G401 (cell line): ENCODE measurements around the gene CTNNA3. TPM values are rescaled to one million over a fixed set of nuclear protein-coding genes. Genes with fewer than 3 reads are reported as not detected.
A peak's percentile ranks its signal among the peaks of the same experiment; 100 is the strongest.
"Not testable (repeated sequence)": the region's sequence is repeated elsewhere in the genome, so short reads cannot be mapped to it uniquely, and the experiment has no call there.

Experiments used
- DNase-seq: peaks from one replicate; pipeline ENCODE4 v3.0.0-alpha.2; 2015; ENCODE audit warnings: low spot score
- in situ Hi-C: cut with HindIII; loops from 2 replicates; pipeline ENCODE4 v1.10.0; 2016; ENCODE audit warnings: low sequenced_read_pairs, mixed read lengths
- total RNA-seq: library from RNA; depleted of rRNA; stranded (reverse); fragments of >200 nt; shearing (Covaris generic); gene quantifications from 2 replicates; pipeline ENCODE4 v1.2.3, GENCODE V29; 2014

Gene CTNNA3
- total RNA-seq, 1 experiment from 2014 or later = not detected

DNA sequence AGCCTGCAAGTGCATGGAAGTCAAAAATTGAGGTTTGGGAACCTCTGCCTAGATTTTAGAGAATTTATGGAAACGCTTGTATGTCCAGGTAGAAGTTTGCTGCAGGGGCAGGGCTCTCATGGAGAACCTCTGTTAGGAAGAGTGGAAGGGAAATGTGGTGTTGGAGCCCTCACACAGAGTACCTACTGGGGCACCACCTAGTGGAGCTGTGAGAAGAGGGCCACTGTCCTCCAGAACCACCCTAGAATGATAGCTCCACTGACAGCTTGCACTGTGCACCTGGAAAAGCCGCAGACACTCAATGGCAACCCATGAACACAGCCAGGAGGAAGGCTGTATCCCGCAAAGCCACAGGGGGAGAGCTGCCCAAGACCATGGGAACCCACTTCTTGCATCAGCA lies 165.0 kb downstream of the CTNNA3 start:
- DNase-seq, in situ Hi-C loops: not testable (repeated sequence)

DNA sequence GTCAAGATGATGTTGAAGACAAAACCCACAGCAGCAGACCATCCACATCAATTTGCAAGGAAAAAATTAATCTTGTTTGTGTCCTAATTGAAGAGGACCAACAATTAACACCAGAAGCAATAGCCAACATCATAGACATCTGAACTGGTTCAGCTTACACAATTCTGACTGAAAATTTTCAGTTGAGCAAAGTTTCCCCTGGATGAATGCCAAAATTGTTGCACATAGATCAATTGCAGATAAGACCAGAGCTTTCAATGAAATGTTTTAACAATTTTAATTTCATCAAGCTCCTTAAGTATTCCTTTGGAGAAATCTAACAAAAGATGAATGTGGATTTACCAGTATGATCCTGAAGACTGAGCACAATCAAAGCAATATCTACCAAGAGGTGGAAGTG lies 168.6 kb downstream of the CTNNA3 start:
- no peak for DNase-seq
- in situ Hi-C loops = no loop called here

DNA sequence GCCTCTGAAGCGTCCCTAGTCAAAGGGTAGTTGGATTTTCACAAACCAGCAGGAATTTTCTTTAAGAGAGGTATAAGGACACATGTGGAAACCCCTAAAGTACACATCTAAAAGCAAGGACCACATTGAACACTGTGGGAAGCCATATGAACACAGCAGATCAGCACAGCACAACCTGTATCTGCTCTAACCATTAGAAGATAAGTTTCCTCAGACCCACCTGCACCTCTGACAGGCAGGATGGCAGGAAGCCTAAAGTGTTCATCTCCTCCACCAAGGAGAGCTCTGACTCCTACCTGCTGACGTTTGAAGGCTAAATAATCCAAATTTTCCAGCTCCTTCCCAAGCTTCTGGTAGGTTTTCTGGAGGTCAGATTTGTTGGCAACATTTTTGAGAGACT lies 174.4 kb downstream of the CTNNA3 start:
- in situ Hi-C loops = no loop called here
- DNase-seq = no peak

DNA sequence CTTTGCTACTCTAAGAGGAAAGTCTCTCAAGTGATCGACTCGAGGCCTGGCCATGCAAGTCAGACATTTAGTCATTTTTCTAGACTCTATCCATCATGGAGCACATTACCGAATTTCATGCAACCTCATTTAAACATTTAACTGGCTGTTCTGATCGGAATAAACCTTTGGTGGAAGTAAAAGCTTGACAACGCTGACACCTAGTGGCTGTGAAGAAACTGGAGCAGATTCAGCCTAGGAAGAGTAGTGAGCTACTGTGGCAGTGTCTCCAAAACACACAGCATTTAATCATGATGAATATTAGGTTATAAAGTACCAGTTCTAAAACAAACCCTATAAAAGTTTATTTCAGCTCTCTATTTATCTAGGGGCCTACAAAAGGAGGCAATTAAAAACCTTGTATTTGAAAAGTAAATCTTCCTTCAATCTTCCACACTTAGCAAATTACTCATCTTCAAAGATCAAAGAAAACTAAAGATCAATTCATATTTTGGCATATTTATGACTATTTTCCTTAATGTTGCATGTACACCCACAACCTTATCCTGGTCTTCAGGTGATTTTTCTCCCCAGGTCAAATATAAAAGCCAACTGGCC lies 175.0 kb downstream of the CTNNA3 start:
- DNase-seq = peak; percentile 76
- in situ Hi-C loops = no loop called here

DNA sequence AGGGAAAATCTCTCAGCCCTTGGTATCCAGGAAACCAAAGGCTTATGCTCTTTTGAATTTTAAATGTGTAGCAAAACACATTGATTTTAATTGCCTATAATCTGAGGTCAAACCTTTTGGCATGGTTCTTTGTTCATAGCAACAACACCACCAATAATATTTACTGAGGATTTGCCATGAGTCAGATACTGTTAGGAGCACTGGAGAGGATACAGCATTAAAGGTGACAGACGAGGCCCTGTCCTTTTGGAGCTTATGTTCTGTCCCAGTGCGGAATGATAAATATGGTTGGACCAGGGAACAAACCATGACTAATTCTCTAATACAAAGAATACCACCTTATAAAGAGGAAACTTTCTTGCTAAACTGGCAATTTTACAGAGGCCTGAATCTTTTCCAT lies 176.6 kb downstream of the CTNNA3 start:
- no peak for DNase-seq
- in situ Hi-C loops = no loop called here

DNA sequence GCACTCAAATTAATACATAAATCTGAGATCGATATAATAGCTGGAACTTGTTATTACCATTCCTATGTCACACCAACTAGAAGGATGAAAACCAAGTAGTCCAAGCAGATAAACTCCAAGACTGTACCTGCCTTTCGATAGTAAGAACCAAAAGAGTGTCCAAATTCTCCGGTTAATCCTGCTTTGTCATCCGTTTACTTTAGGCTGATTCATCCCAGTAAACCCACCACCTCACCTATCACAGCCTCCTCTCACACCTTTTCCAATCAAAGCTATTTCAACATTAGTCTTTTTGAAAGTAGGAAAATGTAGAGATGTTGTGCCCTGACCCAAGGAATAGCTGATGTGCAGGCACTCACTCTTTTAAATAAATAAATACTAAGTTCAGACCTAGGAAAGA lies 177.2 kb downstream of the CTNNA3 start:
- DNase-seq = no peak
- in situ Hi-C loops = no loop called here

DNA sequence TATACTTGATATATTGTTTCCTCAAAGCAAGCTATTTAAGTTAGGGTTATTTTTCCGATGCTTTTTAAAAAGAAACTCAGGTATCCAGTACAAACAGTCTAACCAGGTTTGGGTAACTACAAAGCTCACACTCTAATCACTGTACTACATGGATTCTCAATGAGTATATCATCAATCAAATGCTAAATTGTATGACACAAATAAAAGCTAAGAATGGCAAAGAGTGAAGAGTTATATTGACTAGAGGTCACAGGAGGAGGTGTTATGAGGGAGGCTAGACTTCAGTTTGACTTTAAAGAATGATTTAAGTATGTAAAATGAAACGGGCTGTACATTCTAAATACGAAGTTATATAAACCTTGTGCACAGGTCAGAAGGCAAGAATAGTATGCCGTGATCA lies 178.0 kb downstream of the CTNNA3 start:
- in situ Hi-C loops = no loop called here

DNA sequence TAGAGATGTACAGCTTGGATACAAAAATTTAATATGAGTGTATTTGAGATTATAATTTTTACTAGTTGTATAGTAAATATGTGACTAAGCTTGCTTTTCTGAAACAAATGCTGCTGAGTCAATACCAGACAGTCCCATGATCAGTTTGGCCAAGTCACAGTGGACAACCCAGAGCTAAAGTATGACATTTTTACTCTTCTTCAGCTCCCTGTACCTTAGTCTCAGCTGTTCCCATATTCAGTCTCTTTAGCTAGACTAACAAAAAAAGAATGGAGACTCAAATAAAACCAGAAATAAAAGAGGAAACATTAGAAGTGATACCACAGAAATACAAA lies 189.3 kb downstream of the CTNNA3 start:
- no peak for DNase-seq
- in situ Hi-C loops = no loop called here

More for the DNA sequence above, 178.0 kb downstream of the CTNNA3 start:
- no peak for DNase-seq

DNA sequence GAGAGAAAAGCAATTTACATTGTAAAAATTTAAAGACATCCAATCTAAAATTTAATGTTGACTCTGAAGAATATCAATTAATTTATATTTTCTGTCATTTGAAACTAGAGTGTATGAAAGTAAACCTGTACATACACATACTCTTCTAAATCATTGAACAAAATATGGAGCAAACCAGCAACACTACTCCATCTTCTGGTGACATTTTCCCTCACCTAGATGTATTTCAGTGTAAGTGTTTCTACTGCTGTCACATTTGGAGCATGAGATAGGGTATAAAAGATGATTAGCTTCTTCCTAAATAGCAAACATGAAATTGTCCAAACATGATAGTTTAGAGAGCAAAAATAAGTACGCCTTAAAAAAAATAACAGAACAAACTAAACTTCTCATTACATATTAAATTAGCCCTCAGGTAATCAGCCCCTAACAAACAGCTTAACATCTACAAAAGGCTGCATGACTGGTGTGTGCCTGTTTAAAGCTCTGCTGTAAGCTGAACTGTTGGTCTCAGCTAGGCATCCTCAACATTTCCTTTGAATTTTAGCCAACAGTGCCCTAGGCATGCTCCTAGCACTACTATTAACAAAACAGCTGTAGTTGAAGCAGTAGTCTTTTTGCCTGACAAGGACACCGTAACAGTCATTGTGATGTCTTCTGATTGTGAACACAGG lies 189.8 kb downstream of the CTNNA3 start:
- in situ Hi-C loops = no loop called here
- DNase-seq = no peak

DNA sequence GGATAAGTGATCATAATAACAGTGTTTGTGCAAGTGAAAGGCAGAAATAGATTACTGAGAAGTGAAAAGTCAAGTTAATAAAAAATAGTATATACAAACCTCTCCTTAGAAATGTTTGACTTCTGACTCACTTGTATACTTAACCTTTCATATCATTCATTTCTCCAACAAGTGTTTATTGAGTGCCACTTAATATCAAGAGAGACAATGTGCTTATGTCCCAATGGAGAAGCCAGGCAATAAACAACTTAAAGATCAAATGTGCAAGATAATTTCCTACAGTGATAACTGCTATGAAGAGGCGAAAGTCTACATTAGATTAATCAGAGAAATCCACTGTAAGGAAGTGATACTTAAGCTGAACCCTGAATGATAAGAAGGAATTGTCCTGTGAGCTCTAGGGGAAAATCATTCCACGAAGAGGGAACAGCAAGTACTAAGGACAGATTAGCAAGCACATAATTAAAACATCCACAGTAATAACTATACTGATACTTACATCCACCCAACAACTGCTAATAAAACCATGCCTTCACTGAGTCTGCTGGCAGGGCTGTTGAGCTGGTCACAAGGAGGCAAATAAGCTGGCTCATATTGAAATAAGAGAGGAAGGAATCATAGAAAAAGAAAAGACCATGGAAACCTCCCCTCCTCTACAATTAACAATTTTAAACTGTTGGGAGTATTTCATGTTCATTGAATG lies 203.5 kb downstream of the CTNNA3 start:
- DNase-seq = no peak
- in situ Hi-C loops = no loop called here

DNA sequence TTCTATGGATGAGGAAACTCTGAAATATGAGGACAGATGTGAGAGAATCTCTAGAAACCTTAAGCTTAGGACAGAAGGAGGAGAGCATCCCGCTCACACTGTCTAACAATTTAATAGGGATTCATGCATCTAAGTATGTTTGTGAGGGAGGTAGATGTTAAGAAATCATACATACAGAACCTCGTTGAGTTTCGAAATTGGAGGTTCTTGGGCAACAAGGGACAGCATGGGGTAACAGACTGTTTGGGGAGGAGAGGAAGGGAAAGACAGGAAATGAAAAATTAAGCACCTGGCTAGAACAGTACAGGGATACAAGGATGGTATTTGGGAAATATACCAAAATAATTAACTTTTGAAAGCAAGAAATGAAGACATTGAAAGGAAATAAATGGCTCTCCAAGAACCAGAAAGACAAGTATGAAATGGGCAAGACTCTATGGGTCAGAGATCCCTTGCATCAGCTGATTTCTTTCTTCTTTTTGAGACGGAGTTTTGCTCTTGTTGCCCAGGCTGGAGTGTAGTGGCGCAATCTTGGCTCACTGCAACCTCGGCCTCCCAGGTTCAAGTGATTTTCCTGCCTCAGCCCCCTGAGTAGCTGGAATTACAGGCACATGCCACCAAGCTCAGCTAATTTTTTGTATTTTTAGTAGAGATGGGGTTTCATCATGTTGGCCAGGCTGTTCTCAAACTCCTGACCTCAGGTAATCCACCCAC lies 207.9 kb downstream of the CTNNA3 start:
- DNase-seq = no peak
- in situ Hi-C loops = no loop called here

DNA sequence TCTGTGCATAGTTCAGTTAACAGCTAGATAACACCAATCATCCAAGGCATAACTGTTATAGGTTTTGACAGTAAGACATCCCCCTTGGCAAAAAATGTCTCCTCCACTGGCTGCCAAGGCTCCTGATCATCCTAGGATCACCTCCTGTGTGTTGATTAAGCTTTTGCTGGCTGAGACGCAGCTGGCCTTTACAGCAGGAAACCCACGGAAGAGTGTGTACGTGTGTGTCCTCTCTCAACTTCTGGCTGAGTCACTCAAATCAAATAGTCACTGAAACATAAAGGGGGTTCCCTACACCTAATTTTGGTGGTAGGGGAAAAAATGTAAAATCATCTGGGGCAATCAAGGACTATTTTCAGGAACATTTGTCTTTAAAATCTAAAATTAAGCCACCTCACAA lies 208.8 kb downstream of the CTNNA3 start:
- in situ Hi-C loops = no loop called here

DNA sequence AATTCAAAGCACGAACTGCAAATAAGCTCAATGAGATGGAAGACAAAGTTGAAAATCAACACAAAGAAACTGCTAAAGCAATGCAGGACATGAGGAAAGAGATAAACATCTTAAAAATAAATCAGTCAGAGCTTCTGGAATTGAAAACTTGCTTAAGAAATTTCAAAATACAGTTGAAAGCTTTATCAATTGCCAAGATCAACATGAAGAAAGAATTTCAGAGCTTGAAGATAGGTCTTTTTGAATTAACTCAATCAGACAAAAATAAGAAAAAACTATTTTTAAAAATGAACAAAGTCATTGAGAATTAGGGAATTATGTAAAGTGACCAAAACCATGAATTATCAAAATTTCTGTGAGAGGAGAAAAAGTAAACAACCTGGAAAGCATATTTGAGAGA lies 218.1 kb downstream of the CTNNA3 start:
- DNase-seq = no peak
- in situ Hi-C loops = no loop called here

More for the DNA sequence above, 208.8 kb downstream of the CTNNA3 start:
- no peak for DNase-seq

DNA sequence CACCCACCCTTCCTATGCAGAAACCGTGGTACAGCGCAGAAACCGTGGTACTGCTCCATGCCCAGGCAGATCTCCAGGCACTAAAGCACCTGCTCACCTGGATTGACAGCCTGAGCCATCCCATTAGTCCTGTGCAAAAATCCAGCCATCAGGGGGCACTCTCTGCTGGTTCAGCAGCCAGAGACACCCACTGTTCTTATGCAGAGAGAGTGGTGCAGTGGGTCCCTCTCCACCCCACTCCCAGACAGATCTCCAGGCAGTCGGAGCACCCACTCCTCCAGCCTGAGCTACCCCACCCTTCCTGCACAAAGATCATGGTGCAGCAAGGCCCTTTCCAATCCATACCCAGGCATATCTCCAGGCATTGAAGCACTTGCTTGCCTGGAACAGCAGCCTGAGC lies 219.8 kb downstream of the CTNNA3 start:
- in situ Hi-C loops = no loop called here

DNA sequence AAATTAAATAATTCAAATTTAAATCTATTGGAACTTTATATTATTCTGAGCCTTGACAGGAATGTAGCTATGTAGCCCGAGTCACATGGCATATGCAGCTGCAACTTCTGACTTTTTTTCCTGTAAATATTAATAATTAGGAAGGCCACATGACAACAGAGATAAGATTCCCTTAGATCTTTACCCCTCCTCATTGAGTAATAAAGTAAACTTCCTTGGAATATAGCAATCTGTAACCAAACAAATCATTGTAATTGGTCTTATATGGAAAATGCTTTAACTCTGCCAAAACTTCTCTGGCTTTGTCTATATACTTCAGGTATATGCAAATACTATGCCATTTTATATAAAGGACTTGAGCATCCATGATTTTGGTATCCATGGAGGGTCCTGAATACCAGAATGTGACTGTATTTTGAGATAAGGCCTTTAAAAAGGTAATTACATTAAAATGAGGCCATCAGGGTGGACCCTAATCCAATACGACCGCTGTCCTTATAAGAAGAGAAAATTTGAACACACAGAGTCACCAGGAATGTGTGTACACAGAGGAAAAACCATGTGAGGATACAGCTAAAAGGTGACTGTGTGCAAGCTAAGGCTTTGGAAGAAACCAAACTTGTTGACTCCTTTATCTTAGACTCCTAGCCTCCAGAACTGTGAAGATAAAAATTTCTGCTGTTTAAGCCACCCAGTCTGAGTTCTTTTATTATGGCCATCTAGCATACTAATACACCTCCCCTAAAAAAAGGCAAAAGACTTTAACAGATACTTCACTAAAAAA lies 222.0 kb downstream of the CTNNA3 start:
- in situ Hi-C loops = no loop called here

More for the DNA sequence above, 219.8 kb downstream of the CTNNA3 start:
- DNase-seq = no peak

DNA sequence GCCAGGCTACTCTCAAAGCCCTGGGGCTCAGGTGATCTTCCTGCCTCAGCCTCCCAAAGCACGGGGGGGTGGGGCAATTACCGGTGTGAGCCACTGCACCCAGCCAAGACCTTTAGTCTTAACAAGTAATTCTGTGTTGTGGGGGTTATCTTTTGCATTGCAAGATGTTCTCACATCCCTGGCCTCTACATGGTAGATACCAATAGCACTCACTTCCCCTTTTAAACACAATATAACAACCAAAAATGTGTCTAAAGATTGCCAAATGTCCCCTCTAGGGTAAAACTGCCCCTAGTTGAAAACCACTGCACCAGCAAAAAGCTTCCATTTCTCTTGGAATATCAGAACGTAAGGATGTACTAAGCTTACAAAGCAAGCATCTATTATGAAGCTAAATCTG lies 225.0 kb downstream of the CTNNA3 start:
- in situ Hi-C loops = no loop called here
- DNase-seq = no peak

More for the DNA sequence above, 222.0 kb downstream of the CTNNA3 start:
- DNase-seq = no peak

DNA sequence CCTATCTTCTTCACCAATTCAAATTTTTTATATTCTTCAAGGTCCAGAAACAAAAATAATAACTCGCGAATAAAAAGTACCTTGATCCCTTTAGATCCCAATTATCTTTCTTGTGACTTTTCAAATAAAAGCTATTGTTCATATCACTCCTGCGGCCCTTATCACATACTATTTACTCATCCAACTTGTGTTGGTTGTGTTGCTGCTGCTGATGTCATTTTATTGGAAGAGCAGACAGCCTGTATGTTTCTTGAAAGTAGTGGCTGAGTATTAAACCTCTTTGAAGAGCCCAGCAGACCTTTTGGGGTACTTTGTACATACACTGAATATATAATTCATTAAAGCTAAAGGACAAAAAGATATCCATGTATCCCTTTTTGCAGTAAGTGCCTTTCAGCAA lies 231.7 kb downstream of the CTNNA3 start:
- in situ Hi-C loops = no loop called here
- no peak for DNase-seq

DNA sequence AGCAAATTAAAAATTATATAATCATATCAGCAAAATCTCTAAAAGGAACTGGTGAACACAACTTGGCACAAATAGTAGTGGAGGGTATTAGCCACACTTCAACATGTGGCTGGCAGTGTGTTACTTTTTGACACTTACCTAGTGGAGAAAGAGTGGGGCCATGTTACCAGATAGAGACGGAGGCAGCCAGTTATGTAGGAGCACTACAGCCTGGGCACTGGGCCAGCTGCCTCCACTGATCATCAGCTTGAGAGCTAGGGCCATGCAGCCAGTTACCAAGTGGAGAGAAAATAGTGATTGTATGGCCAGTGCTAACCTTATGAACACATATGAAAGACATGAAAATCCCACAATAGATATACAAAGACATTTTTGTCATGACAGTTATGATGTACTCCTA lies 243.1 kb downstream of the CTNNA3 start:
- DNase-seq = no peak
- in situ Hi-C loops = no loop called here

DNA sequence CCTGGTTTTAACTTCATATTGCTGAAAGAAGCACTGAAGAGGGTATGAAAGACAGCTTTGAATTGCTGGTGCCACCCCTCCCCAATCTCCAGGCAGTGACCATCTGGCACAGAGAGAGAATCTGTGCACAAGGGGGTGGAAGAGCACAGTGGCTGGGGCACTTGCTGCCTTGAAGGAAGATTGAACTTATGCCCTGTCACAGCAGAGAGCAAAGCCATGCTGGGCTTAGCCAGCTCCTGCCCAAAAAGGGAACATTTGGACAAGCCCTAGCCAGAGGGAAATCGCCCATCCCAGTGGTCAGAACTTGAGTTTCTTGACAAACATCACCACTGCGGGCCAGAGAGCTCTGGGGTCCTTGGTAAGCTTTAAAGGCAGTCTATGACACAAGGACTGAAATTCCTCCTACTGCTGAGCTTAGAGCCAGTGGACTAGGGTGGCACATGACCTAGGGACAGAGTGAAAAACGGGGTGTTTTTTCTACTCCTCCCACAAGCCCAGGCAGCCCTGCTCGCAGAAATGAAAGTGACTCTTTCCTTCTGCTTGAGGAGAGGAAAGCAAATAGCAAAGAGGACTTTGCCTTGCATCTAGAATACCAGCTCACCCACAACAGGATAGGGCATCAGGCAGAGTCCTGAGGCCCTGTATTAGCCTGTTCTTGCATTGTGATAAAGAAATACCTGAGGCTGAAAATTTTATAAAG lies 257.2 kb downstream of the CTNNA3 start:
- in situ Hi-C loops = no loop called here
- no peak for DNase-seq
